ENCODE data around the gene TEX12.

DNA sequence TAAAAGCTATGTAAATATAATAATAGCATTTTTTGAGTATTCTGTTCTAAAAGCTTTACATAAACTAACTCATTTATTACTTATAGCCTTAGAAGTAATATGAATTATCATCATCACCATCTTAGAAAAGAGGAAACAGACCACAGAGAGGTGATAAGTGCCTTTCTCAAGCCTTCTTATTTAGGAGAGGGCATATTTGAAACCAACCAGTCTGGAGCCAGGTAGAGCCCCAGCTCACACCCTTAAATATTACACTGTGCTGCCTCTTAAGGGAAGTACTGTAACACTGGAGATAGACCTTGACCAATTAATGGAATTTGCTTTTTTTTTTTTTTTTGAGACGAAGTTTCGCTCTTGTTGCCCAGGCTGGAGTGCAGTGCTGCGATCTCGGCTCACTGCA, 10.4 kb downstream of the TEX12 start:
- TF ChIP-seq, protein P1, sequence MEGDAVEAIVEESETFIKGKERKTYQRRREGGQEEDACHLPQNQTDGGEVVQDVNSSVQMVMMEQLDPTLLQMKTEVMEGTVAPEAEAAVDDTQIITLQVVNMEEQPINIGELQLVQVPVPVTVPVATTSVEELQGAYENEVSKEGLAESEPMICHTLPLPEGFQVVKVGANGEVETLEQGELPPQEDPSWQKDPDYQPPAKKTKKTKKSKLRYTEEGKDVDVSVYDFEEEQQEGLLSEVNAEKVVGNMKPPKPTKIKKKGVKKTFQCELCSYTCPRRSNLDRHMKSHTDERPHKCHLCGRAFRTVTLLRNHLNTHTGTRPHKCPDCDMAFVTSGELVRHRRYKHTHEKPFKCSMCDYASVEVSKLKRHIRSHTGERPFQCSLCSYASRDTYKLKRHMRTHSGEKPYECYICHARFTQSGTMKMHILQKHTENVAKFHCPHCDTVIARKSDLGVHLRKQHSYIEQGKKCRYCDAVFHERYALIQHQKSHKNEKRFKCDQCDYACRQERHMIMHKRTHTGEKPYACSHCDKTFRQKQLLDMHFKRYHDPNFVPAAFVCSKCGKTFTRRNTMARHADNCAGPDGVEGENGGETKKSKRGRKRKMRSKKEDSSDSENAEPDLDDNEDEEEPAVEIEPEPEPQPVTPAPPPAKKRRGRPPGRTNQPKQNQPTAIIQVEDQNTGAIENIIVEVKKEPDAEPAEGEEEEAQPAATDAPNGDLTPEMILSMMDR (IDR thresholded peaks at IDR 0.05; ENCODE audit: insufficient read depth, low read length, poor library complexity, severe bottlenecking) = no peak
- no peak for TF ChIP-seq EZH2phosphoT487 (conservative IDR thresholded peaks at IDR 0.05; ENCODE audit: low read length)

All from SU-DHL-6 (cell line).